D341Med (cell line): ENCODE data around the gene POU6F1.

Experiments used
- DNase-seq: peaks from one replicate; pipeline ENCODE4 v3.0.0; 2012; ENCODE audit warnings: low spot score

The POU6F1 gene

GRCh38 chr12:51197736-51198567 is 19.9 kb downstream of the POU6F1 start:
- no peak for DNase-seq

DNA sequence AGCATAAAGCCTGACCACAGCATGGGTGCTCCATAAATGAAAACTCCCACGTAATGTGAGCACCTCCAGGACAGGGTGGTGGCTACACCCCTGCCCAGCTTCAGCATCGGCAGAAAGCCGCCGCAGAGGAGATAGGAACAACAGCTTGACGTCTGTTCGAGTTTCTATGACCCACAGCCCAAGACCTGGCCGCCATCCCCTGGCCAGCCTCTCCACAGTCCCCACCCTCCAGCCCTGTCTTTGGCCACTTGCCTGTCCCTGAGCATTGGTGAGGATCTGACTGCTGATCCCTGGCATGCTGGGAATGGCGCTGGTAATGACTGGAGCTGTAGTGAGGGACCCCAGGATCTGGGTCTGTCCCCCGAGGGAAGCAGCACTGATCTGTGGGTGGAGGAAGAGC is 21.3 kb downstream of the POU6F1 start:
- DNase-seq, result no peak

- no peak for DNase-seq
These were observed 22.0 kb downstream of the POU6F1 start for GRCh38 chr12:51195841-51196240.

DNA sequence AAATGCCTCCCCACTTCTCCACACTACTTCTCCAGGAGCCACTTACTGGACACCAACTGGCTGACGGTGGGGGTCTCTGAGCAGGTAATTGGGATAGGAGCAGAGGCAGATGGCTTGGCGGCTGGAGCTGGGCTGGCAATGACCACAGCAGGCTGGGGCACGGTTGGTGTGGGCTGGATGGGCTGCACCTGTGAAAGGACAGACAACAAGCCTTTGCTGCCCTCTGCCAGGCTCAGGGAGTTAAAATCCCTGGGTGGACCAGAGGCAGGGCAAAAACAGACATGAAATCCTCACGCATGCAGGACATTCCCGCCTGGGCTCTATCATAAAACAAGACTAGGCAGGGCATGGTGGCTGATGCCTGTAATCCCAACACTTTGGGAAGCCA is 25.6 kb downstream of the POU6F1 start:
- no peak for DNase-seq

DNA sequence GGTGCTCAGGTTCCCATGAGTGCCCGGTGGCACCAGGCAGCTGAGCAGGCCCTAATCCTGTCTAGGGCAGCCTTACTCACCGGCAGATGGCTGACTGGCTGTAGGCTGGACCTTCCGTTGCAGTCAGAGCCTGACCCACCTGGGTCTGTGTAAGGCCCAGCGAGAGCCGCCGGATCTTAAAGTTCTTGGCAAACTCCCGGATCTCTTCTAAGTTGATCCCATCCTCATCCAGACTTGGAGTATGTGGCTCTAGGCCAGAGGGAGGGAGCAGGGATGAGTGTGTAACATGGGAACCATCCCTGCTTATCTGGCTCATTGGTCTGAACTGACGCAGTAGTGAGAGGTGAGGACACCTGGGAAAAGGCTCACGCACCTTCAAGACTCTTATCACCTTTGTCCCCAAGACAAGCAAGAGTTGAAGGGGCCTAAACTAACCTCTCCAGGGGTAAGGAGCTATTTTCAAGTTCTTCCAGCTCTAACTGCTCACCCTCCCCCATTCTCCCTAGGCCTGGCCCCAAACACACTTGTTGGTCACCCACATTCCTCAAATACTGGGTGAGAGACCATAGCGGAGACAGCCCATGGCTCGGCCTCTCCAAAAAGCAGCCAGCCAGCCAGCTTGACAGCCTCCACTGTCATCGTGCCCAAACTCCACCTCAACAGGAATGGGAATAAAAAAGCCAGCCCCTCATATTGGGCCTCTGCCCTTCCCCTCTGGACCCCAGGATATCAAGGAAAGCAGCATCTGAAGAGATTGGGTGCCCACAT is 26.2 kb downstream of the POU6F1 start:
- DNase-seq, result no peak

DNA sequence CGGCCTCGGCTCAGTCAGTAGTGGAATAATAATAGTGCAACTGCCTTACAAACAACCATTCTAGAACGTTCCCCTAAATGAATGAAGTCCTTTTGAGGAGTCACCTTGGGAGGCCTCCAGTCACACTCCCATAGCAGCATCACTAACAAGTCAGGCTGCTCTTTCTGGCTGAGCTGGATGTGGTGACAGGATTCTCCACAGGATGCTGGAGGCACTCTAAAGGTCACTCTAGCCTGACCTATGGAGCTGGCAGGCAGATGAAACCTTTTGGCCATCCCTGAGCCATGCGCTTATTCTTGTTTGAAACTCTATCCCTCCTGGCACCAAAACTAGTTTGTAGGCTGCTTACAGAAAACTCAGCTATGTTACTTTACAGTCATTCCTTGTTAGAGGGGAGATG is 27.0 kb downstream of the POU6F1 start:
- DNase-seq, result no peak

GRCh38 chr12:51189790-51190355 is 28.0 kb downstream of the POU6F1 start:
- DNase-seq, result no peak

GRCh38 chr12:51188359-51189051 is 29.4 kb downstream of the POU6F1 start:
- DNase-seq, result no peak

DNA sequence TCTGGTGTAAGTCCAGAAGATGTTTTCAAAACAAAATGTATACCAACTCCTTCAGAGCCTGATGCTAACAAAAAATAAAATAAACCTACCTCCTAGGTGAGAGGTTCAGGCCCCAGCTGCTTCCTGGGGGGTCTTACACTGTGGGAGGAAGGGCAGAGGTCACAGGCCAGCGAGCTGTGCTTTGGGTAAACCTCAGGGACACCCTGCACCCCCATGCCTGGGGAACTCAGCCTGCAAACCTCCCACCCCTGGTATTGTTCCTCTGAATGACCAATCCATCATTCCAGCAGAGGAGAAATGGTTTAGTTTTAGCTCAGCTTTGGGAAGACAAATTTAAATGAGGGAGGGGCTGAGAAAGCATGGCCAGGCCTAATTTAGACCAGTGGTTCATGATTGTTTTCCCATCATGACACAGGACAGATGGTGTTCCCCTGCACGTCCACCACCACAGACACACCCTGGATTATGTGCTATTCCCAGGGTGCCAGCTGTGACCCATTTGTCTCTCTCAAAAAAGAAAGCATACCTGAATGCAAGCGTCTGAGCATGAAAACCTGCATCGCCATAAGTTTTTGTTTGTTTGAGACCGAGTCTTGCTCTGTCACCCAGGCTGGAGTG is 30.4 kb downstream of the POU6F1 start:
- peak; percentile 42 for DNase-seq

DNA sequence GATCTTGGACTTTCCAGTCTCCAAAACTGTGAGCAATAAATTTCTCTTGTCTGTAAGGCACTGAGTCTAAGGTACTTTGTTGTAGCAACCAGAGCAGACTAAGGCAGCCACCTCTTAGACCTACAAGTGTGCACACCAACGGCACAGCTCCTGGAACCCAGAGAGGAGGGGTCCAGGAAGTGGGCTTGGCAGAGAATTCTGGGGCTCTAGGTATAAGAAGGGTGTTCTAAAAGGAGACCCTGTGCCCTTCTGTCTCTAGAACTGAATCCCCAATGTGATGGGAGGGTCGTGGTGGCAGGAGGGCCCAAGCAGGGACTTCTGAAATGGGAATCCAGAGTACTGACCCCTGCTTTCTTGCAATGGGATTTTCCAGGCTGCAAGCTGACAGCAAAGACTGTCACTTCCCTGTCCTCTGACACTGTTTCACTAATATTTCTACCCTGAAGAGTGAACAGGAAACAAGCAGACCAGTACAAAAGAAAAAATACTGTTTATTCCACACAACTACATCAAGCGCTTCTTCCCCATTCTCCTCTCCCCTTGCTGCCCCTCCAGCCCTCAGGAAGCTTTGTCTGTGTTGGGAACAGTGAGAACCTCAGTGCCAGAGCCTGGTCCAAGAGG is 31.3 kb downstream of the POU6F1 start:
- DNase-seq, result no peak

GRCh38 chr12:51185171-51185717 is 32.6 kb downstream of the POU6F1 start:
- no peak for DNase-seq

GRCh38 chr12:51183816-51184215 is 34.0 kb downstream of the POU6F1 start:
- DNase-seq, result peak; percentile 87

- DNase-seq, result no peak
These were observed 34.5 kb downstream of the POU6F1 start for GRCh38 chr12:51183349-51183748.

DNA sequence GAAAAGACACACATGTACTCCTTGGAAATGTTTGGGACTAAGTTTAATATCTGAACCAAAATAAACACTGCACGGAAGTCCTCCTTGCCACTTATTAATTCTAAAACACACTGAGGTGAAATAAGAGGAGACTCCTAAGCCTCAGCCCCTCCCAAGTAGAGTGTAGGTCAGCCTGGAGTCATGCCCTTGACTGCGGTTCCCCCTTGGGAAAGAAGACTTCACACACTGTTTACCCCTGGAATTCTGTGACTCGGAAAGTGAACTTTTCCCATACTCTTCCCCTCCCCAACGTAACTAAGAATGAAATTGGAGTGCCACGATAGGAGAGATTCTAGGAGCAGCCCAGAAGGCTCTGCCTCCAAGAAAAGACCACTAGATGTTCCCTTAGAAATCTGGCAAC is 36.3 kb downstream of the POU6F1 start:
- no peak for DNase-seq

- no peak for DNase-seq
These were observed 40.0 kb downstream of the POU6F1 start for GRCh38 chr12:51177897-51178296.

DNA sequence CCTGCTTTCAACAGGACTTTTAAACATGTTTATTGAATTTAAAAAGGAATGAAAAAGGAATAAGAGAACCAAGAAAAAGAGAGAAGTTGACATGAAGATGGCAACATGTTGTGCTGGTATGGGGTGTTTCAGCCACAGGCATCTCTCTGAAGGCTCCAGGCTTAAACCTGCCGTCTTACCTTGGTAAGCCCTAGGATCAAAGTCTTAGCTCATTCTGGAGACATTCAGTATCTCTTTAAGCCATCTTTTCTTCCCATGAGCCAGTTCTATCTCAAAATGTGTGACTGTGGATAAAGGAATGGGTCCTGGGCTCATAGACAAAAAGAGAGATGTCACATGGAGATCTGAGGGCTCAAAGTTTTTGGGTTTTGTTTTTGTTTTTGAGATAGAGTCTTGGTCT is 43.4 kb downstream of the POU6F1 start:
- DNase-seq, result no peak

DNA sequence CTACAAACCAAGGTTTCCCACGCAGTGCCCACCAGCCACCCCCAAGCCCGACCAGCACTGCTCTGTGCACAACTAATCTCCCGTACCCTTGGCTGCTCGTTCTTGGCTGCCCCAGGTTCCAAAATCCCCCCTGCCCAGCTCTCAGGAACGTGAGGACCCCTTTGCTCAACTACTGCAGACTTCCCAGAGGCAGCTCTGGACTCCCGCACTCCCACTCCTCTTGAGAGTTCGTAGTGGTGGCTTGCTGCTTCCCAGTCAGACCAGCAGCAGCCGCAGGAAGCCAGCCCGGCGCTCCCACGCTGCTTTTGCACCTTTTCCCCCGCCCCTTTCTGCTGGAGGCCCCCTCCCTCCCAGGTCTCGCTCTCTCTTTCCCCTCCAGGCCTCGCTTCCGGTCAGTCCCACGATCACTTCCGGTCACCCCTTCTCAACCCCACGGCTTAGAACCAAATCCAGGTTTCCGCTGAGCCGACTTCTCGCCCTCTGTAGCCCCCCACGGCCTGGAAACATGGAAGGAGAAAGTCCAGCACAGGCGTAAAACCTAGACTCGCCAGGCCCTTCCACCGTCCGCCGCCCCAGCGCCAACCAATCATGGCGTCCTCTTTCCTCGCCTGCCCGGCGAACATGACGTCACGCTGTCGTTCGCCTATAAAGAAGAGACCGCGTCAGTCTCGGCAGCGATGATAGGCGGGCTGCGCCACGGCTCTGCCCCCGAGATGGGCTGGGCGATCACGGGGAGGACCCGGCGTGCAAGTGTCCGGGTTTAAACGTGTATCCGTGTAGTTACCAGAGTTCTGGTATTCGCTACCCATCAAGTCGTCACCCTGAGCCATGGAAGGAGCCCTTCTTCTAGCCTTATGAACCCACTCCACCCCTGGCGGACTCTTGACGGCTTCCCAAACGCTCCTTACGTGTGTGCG is 45.1 kb downstream of the POU6F1 start, which contains the start of gene TFCP2:
TSS of gene TFCP2 (minus strand) at position 621 of the 917 bp plus-strand sequence. CDS start 713 bp downstream, outside the sequence.
- DNase-seq, result peak; percentile 92

GRCh38 chr12:51171884-51172514 is 45.9 kb downstream of the POU6F1 start:
- DNase-seq, result no peak

DNA sequence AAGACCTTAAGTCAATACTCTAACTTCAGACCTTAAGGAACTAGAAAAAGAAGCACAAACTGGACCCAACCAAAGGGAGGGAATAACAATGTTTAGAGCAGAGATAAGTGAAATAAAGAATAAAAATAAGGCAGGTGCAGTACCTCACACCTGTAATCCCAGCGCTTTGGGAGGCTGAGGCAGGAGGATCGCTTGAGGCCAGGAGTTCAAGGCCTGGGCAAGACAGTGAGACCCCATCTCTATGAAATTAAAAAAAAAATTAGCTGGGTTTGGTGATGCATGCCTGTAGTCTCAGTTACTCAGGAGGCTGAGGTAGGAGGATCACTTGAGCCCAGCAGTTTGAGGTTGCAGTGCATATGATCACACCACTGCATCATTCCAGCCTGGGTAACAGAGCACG is 54.1 kb downstream of the POU6F1 start:
- no peak for DNase-seq

- DNase-seq, result no peak
These were observed 55.6 kb downstream of the POU6F1 start for GRCh38 chr12:51162217-51162616.
